Measurements from ENCODE around the gene FMNL1.

Gene FMNL1

DNA sequence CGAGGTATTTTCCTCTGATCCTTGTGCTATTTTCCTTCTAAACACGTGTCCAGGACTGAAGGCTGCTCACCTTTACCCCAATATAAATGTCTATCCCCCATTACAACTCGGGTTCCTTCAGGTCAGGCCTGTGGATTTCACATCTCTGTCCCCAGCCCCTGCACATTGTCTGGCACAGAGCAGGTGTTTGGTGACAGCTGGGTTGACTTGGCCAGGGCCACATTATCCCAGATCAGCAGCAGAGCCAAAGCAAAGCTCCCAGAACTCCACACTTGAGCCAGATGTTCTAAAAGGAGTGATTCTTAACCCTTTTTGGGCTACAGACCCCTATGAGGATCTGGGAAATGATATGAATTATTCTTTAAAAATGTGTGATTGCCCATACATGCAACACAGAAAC, 58.2 kb downstream of the FMNL1 start:
- TF ChIP-seq, protein P1, sequence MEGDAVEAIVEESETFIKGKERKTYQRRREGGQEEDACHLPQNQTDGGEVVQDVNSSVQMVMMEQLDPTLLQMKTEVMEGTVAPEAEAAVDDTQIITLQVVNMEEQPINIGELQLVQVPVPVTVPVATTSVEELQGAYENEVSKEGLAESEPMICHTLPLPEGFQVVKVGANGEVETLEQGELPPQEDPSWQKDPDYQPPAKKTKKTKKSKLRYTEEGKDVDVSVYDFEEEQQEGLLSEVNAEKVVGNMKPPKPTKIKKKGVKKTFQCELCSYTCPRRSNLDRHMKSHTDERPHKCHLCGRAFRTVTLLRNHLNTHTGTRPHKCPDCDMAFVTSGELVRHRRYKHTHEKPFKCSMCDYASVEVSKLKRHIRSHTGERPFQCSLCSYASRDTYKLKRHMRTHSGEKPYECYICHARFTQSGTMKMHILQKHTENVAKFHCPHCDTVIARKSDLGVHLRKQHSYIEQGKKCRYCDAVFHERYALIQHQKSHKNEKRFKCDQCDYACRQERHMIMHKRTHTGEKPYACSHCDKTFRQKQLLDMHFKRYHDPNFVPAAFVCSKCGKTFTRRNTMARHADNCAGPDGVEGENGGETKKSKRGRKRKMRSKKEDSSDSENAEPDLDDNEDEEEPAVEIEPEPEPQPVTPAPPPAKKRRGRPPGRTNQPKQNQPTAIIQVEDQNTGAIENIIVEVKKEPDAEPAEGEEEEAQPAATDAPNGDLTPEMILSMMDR (IDR thresholded peaks at IDR 0.05; ENCODE audit: low read depth, low read length) = no peak
- H3K27me3 ChIP-seq (ENCODE audit: insufficient read depth, low read depth, severe bottlenecking) = no peaks in the 10 kb centered on the region
- H3K4me3 ChIP-seq (ENCODE audit: low read depth, low read length) = no peak overlapping the region
- peaks cover 41% of the 10 kb centered on the region for H3K36me3 ChIP-seq
- DNase-seq = peak; percentile 44
- no peak overlapping the region for H3K27ac ChIP-seq
- H3K9me3 ChIP-seq (ENCODE audit: severe bottlenecking) = no peaks in the 10 kb centered on the region

DNA sequence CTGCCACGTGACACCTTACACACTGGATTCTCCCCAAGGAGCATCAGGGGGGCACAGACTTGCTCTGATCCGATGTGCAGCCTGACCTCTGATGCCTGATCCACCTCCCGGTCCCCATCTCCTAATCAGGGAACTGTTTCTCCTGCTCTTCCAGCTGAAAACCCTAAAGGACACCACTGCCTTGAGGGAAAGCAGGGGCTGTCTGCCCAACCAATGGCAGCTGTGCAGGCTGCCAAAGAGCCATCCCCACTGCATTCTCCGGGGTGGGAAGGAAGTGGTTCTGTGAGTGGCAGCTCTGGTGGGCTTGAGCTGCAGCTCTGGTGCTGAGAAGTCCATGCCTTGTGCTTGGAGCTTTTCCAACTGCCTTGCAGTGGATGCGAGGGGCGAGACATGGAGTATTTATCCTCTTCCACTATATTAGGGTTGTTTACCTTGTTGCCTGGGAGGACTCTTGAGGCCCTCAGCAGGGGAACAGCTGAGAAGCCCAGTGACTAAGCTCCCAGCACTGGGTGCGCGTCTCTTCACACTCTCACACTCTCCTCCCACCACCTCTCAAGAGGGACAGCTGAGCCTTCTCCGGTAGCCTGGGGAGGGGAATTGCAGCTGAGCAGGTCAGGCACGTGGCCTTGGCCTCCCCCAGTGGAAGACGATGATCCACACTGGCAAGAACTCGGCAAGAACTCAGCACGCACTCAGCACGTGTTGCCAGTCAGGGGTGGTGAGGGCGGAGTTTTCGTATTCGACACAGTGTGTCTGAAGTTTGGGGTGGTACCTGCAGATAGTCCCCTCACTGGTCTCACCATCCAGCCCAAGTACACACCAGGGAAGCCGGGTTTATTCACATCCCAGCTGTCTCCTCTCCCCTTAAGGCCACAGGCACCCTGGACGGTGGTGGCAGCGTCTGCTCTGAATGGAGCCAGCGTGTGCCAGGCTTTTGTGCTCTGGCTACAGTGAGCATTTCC, 61.3 kb downstream of the FMNL1 start:
- TF ChIP-seq, protein P1 (IDR thresholded peaks at IDR 0.05; ENCODE audit: low read depth, low read length) = no peak
- peak overlapping the region; percentile 42 for H3K27ac ChIP-seq
- no peaks in the 10 kb centered on the region for H3K27me3 ChIP-seq (ENCODE audit: insufficient read depth, low read depth, severe bottlenecking)
- peak; percentile 57 for DNase-seq
- H3K4me3 ChIP-seq (ENCODE audit: low read depth, low read length) = no peak overlapping the region
- peaks cover 71% of the 10 kb centered on the region for H3K36me3 ChIP-seq
- no peaks in the 10 kb centered on the region for H3K9me3 ChIP-seq (ENCODE audit: severe bottlenecking)

DNA sequence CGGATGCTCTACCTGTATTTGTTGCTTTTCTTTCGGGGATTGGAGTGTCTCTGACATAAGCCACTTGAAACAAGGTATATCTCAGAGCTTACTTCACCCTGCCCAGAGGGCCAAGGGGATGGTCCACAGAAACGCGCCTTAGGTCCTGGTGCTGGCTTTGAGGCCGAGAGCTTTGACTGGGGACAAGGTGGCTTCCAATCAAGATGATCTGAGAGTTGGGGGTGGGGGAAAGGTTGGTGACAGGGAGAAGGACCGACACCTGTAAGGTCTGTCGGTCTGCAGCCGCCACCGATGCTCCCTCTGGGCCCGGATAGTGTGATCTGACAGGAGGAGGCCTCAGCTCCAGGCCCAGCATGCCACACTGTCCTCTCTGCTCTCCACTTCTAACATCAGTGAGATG, 62.0 kb downstream of the FMNL1 start:
- H3K27me3 ChIP-seq (ENCODE audit: insufficient read depth, low read depth, severe bottlenecking) = no peaks in the 10 kb centered on the region
- H3K27ac ChIP-seq = peak overlapping the region; percentile 7; the same call in 1 of the 2 replicates
- TF ChIP-seq, protein P1 (IDR thresholded peaks at IDR 0.05; ENCODE audit: low read depth, low read length) = no peak
- no peak overlapping the region for H3K4me3 ChIP-seq (ENCODE audit: low read depth, low read length)
- no peak for DNase-seq
- H3K9me3 ChIP-seq (ENCODE audit: severe bottlenecking) = no peaks in the 10 kb centered on the region
- peaks cover 77% of the 10 kb centered on the region for H3K36me3 ChIP-seq

DNA sequence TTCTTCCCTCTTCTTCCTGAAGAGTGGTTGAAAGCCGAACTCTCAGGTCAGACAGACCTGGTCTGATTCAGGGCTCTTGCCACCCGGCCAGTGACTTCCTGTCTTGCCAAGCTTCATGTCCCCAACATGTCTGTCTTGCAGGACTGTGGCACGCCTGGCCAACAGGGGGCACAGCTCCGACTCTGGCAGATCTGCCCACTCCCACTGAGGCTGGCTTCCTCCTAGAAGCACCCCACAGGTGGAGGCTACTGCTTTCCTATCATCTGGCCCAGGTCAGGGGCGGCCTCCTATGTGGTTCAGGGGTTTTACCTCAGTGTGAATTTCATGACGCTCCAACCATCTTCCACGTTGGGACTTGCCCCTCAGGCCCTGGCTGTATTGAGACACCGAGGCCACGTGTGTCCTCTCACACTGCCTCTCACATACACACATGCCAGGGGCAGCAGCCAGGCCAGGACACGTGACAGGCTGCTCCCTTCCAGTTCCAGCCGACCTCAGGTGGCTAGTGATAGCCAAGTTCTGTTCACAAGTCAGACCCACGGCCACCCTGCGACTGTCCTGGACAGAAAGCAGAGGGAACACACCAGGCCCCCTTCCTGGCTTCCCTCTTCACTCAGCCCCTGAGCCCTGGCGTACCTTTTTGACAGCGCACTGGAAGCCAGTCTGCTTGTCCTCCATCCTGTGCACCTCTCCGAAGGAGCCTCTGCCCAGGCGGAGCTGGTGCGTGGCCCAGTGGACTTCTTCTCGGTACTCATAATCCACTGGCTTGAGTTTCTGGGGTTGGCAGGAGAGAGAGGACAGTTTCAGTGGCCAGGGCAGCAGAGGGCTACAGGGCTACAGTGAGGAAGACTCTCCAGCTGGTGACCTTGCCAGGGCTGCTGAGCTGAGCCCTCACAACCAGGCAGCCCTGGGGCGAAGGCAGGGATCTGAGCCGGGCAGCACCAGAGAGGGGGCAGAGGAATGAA, 62.8 kb downstream of the FMNL1 start:
- Histone ChIP-seq H3K27me3 (ENCODE audit: insufficient read depth, low read depth, severe bottlenecking) (no peaks in the 10 kb centered on the region), H3K27ac (peak overlapping the region; percentile 7; the same call in 1 of the 2 replicates), H3K4me3 (ENCODE audit: low read depth, low read length) (no peak overlapping the region), H3K36me3 (peaks cover 79% of the 10 kb centered on the region), H3K9me3 (ENCODE audit: severe bottlenecking) (no peaks in the 10 kb centered on the region)
- TF ChIP-seq, protein P1 (IDR thresholded peaks at IDR 0.05; ENCODE audit: low read depth, low read length) = peak; percentile 59
- DNase-seq = peak; percentile 48

DNA sequence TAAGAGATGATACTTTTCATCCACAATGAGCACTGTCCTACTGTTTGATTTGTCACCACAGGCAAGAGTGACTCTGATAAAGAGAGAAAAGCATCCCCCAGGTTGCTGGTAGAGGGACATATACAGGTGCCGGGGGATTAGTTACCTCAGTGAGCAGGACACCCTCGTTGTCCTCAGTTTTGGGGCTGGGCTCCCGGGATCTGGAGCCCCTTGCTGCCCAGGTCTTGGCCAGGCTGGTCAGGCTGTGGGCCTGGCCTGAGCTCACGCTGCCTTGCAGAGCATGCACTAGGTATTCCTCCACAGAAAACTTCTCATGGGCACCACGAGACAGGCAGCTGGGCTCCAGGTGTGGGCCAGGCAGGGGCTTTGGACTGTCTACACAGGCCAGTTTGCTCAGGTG, 64.6 kb downstream of the FMNL1 start:
- H3K36me3 ChIP-seq = peaks cover 79% of the 10 kb centered on the region
- TF ChIP-seq, protein P1 (IDR thresholded peaks at IDR 0.05; ENCODE audit: low read depth, low read length) = no peak
- DNase-seq = no peak

More for the DNA sequence above, 64.6 kb downstream of the FMNL1 start:
- no peaks in the 10 kb centered on the region for H3K27me3 ChIP-seq (ENCODE audit: insufficient read depth, low read depth, severe bottlenecking)
- peak overlapping the region; percentile 18 for H3K27ac ChIP-seq
- H3K4me3 ChIP-seq (ENCODE audit: low read depth, low read length) = no peak overlapping the region
- no peaks in the 10 kb centered on the region for H3K9me3 ChIP-seq (ENCODE audit: severe bottlenecking)
